ENCODE results near the gene CDK5.

Gene CDK5

DNA sequence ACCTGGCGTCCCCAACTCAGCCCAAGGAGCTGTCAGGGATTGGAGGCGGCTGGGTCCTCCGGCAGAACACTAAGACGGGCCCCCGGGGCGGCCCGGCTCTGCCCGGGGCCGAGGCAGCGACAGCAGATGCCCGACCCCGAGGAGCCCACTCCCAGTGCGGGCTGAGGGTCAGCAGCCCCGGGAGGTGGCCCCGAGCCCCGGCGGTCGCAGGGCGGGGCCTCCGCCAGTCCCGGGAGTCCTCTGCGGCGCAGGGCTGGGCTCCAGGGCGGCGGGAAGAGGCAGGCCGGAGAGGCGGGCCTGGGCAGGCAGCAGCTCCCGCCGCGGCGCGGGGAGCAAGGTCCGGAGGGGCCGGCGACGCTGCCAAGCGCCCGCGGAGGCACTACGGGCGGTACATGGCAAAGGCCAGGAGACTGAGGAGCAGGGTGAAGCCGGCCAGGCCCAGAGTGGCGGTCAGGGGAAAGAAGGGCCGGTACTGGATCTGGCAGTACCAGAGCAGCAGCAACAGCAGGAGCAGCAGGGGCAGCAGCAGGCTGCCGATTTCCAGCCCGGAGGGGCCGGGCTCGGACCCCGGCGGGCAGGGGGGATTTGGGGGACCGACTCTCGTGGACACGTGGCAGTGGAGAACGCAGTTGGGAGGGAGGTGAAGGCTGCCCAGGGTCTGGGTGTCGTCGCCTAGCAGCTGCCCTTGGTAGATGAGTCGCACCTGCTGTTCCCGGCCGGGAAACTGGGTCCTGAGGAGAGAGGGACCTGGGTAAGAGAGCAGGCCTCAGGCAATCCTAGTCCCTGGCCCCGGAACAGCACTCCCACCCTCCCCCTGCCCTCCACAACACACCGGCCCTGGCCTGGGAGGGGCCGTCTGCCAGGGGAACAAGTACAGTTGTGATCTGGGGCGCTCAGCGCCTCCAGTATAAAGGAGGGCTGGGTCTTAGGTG lies 23.7 kb upstream of the CDK5 start:
- Histone ChIP-seq H3K27me3 (ENCODE audit: insufficient read depth, low read depth) (no peaks in the 10 kb centered on the region), H2AFZ (ENCODE audit: low read depth) (peak overlapping the region; percentile 65; the same call in 1 of the 2 replicates), H3K4me1 (ENCODE audit: low read depth, poor library complexity, severe bottlenecking) (peaks cover 43% of the 10 kb centered on the region), H4K20me1 (ENCODE audit: insufficient read depth) (no peaks in the 10 kb centered on the region), H3K4me2 (peak overlapping the region; percentile 59; the same call in 1 of the 2 replicates), H3K9ac (peak overlapping the region; percentile 91; the same call in 1 of the 2 replicates), H3K4me3 (IDR thresholded peaks at IDR 0.05; ENCODE audit: insufficient read depth, low read depth, low read length) (no peak overlapping the region), H3K36me3 (ENCODE audit: insufficient read depth) (no peaks in the 10 kb centered on the region), H3K27ac (peak overlapping the region; percentile 74; the same call in 1 of the 2 replicates), H3K79me2 (ENCODE audit: insufficient read depth, low read depth) (peaks cover 28% of the 10 kb centered on the region)
- TF ChIP-seq, protein P1, sequence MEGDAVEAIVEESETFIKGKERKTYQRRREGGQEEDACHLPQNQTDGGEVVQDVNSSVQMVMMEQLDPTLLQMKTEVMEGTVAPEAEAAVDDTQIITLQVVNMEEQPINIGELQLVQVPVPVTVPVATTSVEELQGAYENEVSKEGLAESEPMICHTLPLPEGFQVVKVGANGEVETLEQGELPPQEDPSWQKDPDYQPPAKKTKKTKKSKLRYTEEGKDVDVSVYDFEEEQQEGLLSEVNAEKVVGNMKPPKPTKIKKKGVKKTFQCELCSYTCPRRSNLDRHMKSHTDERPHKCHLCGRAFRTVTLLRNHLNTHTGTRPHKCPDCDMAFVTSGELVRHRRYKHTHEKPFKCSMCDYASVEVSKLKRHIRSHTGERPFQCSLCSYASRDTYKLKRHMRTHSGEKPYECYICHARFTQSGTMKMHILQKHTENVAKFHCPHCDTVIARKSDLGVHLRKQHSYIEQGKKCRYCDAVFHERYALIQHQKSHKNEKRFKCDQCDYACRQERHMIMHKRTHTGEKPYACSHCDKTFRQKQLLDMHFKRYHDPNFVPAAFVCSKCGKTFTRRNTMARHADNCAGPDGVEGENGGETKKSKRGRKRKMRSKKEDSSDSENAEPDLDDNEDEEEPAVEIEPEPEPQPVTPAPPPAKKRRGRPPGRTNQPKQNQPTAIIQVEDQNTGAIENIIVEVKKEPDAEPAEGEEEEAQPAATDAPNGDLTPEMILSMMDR (conservative IDR thresholded peaks at IDR 0.05; ENCODE audit: low read depth, low read length) = no peak

DNA sequence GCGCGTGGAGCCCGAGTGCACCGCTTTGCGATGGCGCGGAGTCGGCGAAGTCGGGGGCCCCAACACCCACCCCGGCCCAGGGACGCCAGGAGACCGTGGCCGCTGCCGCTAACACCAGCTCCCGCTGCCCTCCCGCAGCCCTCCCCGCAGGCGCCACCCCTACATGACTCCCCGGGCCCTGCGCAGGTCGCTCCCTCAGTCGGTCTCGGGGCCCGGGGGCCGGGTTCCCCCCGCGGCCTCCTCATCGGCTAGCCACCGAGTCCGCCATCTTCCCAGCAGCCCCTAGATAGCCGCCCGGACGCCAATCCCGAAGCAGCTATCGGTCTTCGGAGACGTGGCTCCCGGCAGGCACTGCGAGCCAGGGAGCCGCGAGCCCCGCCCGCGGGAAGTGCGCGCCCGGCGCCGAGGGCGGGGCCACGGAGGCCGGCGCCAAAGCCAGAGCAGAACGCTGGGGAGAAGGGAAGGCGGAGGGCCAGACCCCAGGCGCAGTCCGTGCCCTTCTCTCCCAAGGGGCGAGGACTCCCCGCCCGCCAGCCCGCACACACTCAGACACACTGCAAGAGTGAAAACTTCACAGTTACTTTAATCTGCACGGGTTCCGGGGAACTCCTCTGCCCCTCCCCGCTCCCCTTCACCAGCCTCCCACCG lies 22.9 kb upstream of the CDK5 start, which contains the start of gene FASTK:
TSS of gene FASTK (minus strand) at position 288 of the 648 bp plus-strand sequence. CDS start at position 245, 43 bp downstream.
- Histone ChIP-seq H3K4me3 (IDR thresholded peaks at IDR 0.05; ENCODE audit: insufficient read depth, low read depth, low read length) (peak within 1 kb of the TSS; percentile 63), H4K20me1 (ENCODE audit: insufficient read depth) (no peaks in the 10 kb centered on the region), H3K36me3 (ENCODE audit: insufficient read depth) (no peaks in the 10 kb centered on the region), H3K4me2 (peak within 1 kb of the TSS; percentile 59), H3K27me3 (ENCODE audit: insufficient read depth, low read depth) (no peaks in the 10 kb centered on the region), H3K9ac (peak within 1 kb of the TSS; percentile 91), H2AFZ (ENCODE audit: low read depth) (peak within 1 kb of the TSS; percentile 65), H3K4me1 (ENCODE audit: low read depth, poor library complexity, severe bottlenecking) (peaks cover 40% of the 10 kb centered on the region), H3K27ac (peak within 1 kb of the TSS; percentile 74), H3K79me2 (ENCODE audit: insufficient read depth, low read depth) (peaks cover 28% of the 10 kb centered on the region)
- TF ChIP-seq, protein P1 (conservative IDR thresholded peaks at IDR 0.05; ENCODE audit: low read depth, low read length) = no peak

DNA sequence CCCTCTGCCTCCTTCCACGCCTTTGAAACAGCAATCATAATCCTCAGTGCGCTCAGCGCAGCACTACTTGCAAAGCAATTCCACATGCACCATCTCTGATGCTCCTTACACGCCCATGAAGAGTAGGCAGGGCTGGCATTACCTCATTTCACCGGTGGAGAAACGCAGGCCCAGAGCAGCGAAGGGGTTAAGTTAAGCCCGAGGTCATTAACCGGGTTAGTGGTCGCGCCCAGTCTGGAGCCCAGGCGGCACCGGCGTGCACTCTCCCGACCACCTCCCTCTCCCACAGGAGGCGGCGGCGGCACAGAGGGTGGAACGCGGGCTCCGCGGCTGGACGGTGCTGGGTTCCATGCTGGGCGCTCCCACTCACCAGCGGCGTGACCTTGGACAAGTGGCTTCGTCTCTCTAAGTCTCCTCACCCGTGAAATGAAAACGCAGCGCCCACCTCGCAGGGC lies 22.4 kb upstream of the CDK5 start:
- no peaks in the 10 kb centered on the region for H4K20me1 ChIP-seq (ENCODE audit: insufficient read depth)

More for the DNA sequence above, 22.4 kb upstream of the CDK5 start:
- H3K4me1 ChIP-seq (ENCODE audit: low read depth, poor library complexity, severe bottlenecking) = peaks cover 35% of the 10 kb centered on the region
- peak overlapping the region; percentile 74 for H3K27ac ChIP-seq
- peak overlapping the region; percentile 63 for H3K4me3 ChIP-seq (IDR thresholded peaks at IDR 0.05; ENCODE audit: insufficient read depth, low read depth, low read length)
- peak overlapping the region; percentile 59 for H3K4me2 ChIP-seq
- no peaks in the 10 kb centered on the region for H3K36me3 ChIP-seq (ENCODE audit: insufficient read depth)
- peaks cover 28% of the 10 kb centered on the region for H3K79me2 ChIP-seq (ENCODE audit: insufficient read depth, low read depth)
- H2AFZ ChIP-seq (ENCODE audit: low read depth) = peak overlapping the region; percentile 65
- H3K27me3 ChIP-seq (ENCODE audit: insufficient read depth, low read depth) = no peaks in the 10 kb centered on the region
- TF ChIP-seq, protein P1 (conservative IDR thresholded peaks at IDR 0.05; ENCODE audit: low read depth, low read length) = no peak
- peak overlapping the region; percentile 91 for H3K9ac ChIP-seq
